ENCODE data around the gene POLE2.

POLE2 gene

GRCh38 chr14:49637534-49638078, 50.4 kb downstream of the POLE2 start:
- no peak overlapping the region for H4K12ac ChIP-seq (ENCODE audit: low read depth, low read length)
- H2BK120ac ChIP-seq (ENCODE audit: insufficient read depth, low read length, poor library complexity), result no peak overlapping the region
- H3K27me3 ChIP-seq (ENCODE audit: insufficient read depth, low read length), result no peaks in the 10 kb centered on the region
- no CpG with 5 or more reads among the region's 3 CpGs for WGBS (ENCODE audit: extremely low coverage, insufficient coverage, insufficient read length)
- DNase-seq, result no peak
- H3K79me2 ChIP-seq (ENCODE audit: control insufficient read depth, insufficient read depth, low read length, poor library complexity), result peaks cover 15% of the 10 kb centered on the region
- H3K4me2 ChIP-seq (ENCODE audit: low read length), result no peak overlapping the region
- H3K36me3 ChIP-seq (ENCODE audit: control insufficient read depth in 1 of 2, insufficient read depth in 2 of 2, low read length in 2 of 2), result peaks cover 1 to 10% of the 10 kb centered on the region in 2 experiments
- H2BK5ac ChIP-seq (ENCODE audit: low read depth, low read length, poor library complexity), result no peak overlapping the region
- no peak overlapping the region for H3K4ac ChIP-seq (ENCODE audit: low read depth, low read length)
- no peak overlapping the region for H3K4me3 ChIP-seq (ENCODE audit: low read depth, low read length)
- H2AFZ ChIP-seq (ENCODE audit: insufficient read depth, low read length, poor library complexity), result no peak overlapping the region
- H3K18ac ChIP-seq (ENCODE audit: low read length), result no peak overlapping the region
- no peaks in the 10 kb centered on the region for H3K4me1 ChIP-seq (ENCODE audit: control insufficient read depth in 1 of 2, insufficient read depth in 2 of 2, low read length in 2 of 2)
- no peak overlapping the region for H4K8ac ChIP-seq (ENCODE audit: low read depth, low read length)
- H3K23ac ChIP-seq (ENCODE audit: low read length), result no peak overlapping the region
- peaks cover 16% of the 10 kb centered on the region for H3K79me1 ChIP-seq (ENCODE audit: low read length)
- no peaks in the 10 kb centered on the region for H3K9me3 ChIP-seq (ENCODE audit: insufficient read depth, low read depth, low read length)
- H3K14ac ChIP-seq (ENCODE audit: low read length), result no peak overlapping the region
- no peak overlapping the region for H4K91ac ChIP-seq (ENCODE audit: low read depth, low read length)
- no peak overlapping the region for H2AK5ac ChIP-seq (ENCODE audit: low read length)
- no peak overlapping the region for H2BK12ac ChIP-seq (ENCODE audit: low read length)
- H3K27ac ChIP-seq (ENCODE audit: low read depth, low read length), result no peak overlapping the region
- no peak overlapping the region for H3K9ac ChIP-seq (ENCODE audit: low read length)

DNA sequence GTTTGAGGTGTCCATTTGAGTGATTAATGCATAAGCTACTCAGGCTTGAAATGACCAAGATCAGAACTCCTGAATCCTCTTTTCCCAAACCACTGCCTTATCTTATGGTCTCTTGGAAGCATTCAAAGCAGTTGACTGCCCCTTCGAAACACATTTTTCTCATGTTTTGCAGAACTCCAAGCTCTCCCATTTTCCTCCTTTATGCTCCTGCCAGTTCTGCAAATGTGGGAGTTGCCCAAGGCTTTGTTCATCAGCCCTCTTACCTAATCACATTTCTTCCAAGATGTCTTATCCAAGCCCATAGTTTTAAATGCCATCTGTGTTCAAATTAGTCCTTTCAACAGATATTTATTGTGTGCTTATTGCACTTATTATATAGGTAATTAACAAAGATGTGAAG, 51.1 kb downstream of the POLE2 start:
- no peak overlapping the region for H3K14ac ChIP-seq (ENCODE audit: low read length)
- H2BK12ac ChIP-seq (ENCODE audit: low read length), result no peak overlapping the region
- no peak overlapping the region for H4K8ac ChIP-seq (ENCODE audit: low read depth, low read length)
- H3K18ac ChIP-seq (ENCODE audit: low read length), result no peak overlapping the region
- H2AFZ ChIP-seq (ENCODE audit: insufficient read depth, low read length, poor library complexity), result no peak overlapping the region
- no peak overlapping the region for H4K12ac ChIP-seq (ENCODE audit: low read depth, low read length)
- no peak overlapping the region for H4K91ac ChIP-seq (ENCODE audit: low read depth, low read length)
- no CpG with 5 or more reads among the region's 1 CpG for WGBS (ENCODE audit: extremely low coverage, insufficient coverage, insufficient read length)
- no peak overlapping the region for H2AK5ac ChIP-seq (ENCODE audit: low read length)
- H2BK120ac ChIP-seq (ENCODE audit: insufficient read depth, low read length, poor library complexity), result no peak overlapping the region
- peaks cover 16% of the 10 kb centered on the region for H3K79me1 ChIP-seq (ENCODE audit: low read length)
- no peaks in the 10 kb centered on the region for H3K27me3 ChIP-seq (ENCODE audit: insufficient read depth, low read length)
- no peak overlapping the region for H3K4me3 ChIP-seq (ENCODE audit: low read depth, low read length)
- H3K27ac ChIP-seq (ENCODE audit: low read depth, low read length), result no peak overlapping the region
- no peak overlapping the region for H3K4me2 ChIP-seq (ENCODE audit: low read length)
- H3K4me1 ChIP-seq (ENCODE audit: control insufficient read depth in 1 of 2, insufficient read depth in 2 of 2, low read length in 2 of 2), result no peaks in the 10 kb centered on the region
- H3K4ac ChIP-seq (ENCODE audit: low read depth, low read length), result no peak overlapping the region
- peak; percentile 16 to 38 for DNase-seq
- H3K23ac ChIP-seq (ENCODE audit: low read length), result no peak overlapping the region
- H3K9ac ChIP-seq (ENCODE audit: low read length), result no peak overlapping the region
- peaks cover 1 to 10% of the 10 kb centered on the region in 2 experiments for H3K36me3 ChIP-seq (ENCODE audit: control insufficient read depth in 1 of 2, insufficient read depth in 2 of 2, low read length in 2 of 2)
- peaks cover 15% of the 10 kb centered on the region for H3K79me2 ChIP-seq (ENCODE audit: control insufficient read depth, insufficient read depth, low read length, poor library complexity)
- H3K9me3 ChIP-seq (ENCODE audit: insufficient read depth, low read depth, low read length), result no peaks in the 10 kb centered on the region
- H2BK5ac ChIP-seq (ENCODE audit: low read depth, low read length, poor library complexity), result no peak overlapping the region

DNA sequence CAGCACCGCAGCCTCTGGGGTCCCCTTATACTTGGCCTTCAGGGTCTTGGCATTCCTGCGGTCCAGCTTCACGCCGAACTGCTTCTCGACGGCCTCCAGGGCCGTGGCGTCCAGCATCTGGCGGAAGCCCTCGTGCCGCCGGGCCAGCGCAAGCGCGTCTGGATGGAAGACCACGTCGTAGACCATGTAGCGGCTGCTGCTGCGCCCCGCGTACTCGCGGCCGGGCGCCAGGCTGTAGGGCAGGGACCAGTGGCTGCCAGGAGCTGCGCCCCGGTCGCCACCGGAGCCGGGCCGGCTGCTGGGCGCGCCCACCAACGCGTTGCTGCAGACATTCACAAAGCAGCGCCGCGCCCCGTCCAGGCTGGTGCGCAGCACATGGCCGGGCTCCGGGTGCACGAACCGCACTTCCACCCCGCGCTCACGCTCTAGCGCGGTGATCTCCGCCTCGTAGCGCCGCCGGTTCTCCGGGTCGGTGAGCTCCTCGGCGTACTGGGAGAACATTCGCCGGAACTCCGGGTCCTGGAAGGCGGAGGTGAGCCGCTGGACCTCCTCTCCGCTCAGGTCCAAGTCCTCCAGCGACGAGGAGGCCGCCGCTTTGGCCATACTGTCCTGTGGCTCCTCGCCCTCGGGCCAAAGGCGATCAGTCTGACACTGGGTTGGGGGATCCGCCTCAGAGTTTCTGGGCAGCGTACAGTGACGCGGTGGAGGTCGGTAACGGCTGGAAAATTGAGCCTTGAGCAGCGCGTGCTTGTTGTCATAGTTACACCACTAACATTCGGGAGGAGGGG, 53.3 kb downstream of the POLE2 start, which contains the start of gene DNAAF2:
Gene DNAAF2, minus strand, starts transcription at position 698 of the 788 bp plus-strand sequence. Its CDS starts 95 bp downstream, at position 603.
- peak; percentile 62 to 78 for DNase-seq
- Histone ChIP-seq H3K27ac (ENCODE audit: low read depth, low read length) (peak within 1 kb of the TSS; percentile 97), H2BK5ac (ENCODE audit: low read depth, low read length, poor library complexity) (peak within 1 kb of the TSS; percentile 71), H3K9ac (ENCODE audit: low read length) (peak within 1 kb of the TSS; percentile 88), H2AK5ac (ENCODE audit: low read length) (peak within 1 kb of the TSS; percentile 53), H3K27me3 (ENCODE audit: insufficient read depth, low read length) (no peaks in the 10 kb centered on the region), H3K23ac (ENCODE audit: low read length) (no peak within 1 kb of the TSS), H4K12ac (ENCODE audit: low read depth, low read length) (peak within 1 kb of the TSS; percentile 94), H3K79me2 (ENCODE audit: control insufficient read depth, insufficient read depth, low read length, poor library complexity) (peaks cover 15% of the 10 kb centered on the region), H4K91ac (ENCODE audit: low read depth, low read length) (peak within 1 kb of the TSS; percentile 87), H3K36me3 (ENCODE audit: control insufficient read depth in 1 of 2, insufficient read depth in 2 of 2, low read length in 2 of 2) (peaks cover 1 to 8% of the 10 kb centered on the region in 2 experiments), H3K4me3 (ENCODE audit: low read depth, low read length) (peak within 1 kb of the TSS; percentile 87), H3K9me3 (ENCODE audit: insufficient read depth, low read depth, low read length) (no peaks in the 10 kb centered on the region), H3K18ac (ENCODE audit: low read length) (peak within 1 kb of the TSS; percentile 82), H3K79me1 (ENCODE audit: low read length) (peaks cover 16% of the 10 kb centered on the region), H3K14ac (ENCODE audit: low read length) (peak within 1 kb of the TSS; percentile 89), H2BK12ac (ENCODE audit: low read length) (no peak within 1 kb of the TSS), H4K8ac (ENCODE audit: low read depth, low read length) (peak within 1 kb of the TSS; percentile 83), H2BK120ac (ENCODE audit: insufficient read depth, low read length, poor library complexity) (peak within 1 kb of the TSS; percentile 54), H3K4me1 (ENCODE audit: control insufficient read depth in 1 of 2, insufficient read depth in 2 of 2, low read length in 2 of 2) (no peaks in the 10 kb centered on the region), H3K4ac (ENCODE audit: low read depth, low read length) (peak within 1 kb of the TSS; percentile 62), H3K4me2 (ENCODE audit: low read length) (peak within 1 kb of the TSS; percentile 70), H2AFZ (ENCODE audit: insufficient read depth, low read length, poor library complexity) (peak within 1 kb of the TSS; percentile 93)
- WGBS (ENCODE audit: extremely low coverage, insufficient coverage, insufficient read length), result no CpG with 5 or more reads among the region's 80 CpGs

GRCh38 chr14:49633640-49634546, 54.1 kb downstream of the POLE2 start:
- H4K12ac ChIP-seq (ENCODE audit: low read depth, low read length), result peak overlapping the region; percentile 94
- H4K8ac ChIP-seq (ENCODE audit: low read depth, low read length), result peak overlapping the region; percentile 83
- H3K27ac ChIP-seq (ENCODE audit: low read depth, low read length), result peak overlapping the region; percentile 97
- peaks cover 15% of the 10 kb centered on the region for H3K79me2 ChIP-seq (ENCODE audit: control insufficient read depth, insufficient read depth, low read length, poor library complexity)
- H3K79me1 ChIP-seq (ENCODE audit: low read length), result peaks cover 16% of the 10 kb centered on the region
- no CpG with 5 or more reads among the region's 101 CpGs for WGBS (ENCODE audit: extremely low coverage, insufficient coverage, insufficient read length)
- peak overlapping the region; percentile 87 for H3K4me3 ChIP-seq (ENCODE audit: low read depth, low read length)
- peak overlapping the region; percentile 82 for H3K18ac ChIP-seq (ENCODE audit: low read length)
- peak overlapping the region; percentile 95 for H3K9ac ChIP-seq (ENCODE audit: low read length)
- H2BK5ac ChIP-seq (ENCODE audit: low read depth, low read length, poor library complexity), result peak overlapping the region; percentile 71
- peak overlapping the region; percentile 89 for H3K14ac ChIP-seq (ENCODE audit: low read length)
- peak; percentile 95 to 96 for DNase-seq
- H3K27me3 ChIP-seq (ENCODE audit: insufficient read depth, low read length), result no peaks in the 10 kb centered on the region
- no peak overlapping the region for H2BK12ac ChIP-seq (ENCODE audit: low read length)
- H3K23ac ChIP-seq (ENCODE audit: low read length), result no peak overlapping the region
- H2BK120ac ChIP-seq (ENCODE audit: insufficient read depth, low read length, poor library complexity), result peak overlapping the region; percentile 65
- no peaks in the 10 kb centered on the region for H3K9me3 ChIP-seq (ENCODE audit: insufficient read depth, low read depth, low read length)
- H3K4ac ChIP-seq (ENCODE audit: low read depth, low read length), result peak overlapping the region; percentile 35
- H3K4me1 ChIP-seq (ENCODE audit: control insufficient read depth in 1 of 2, insufficient read depth in 2 of 2, low read length in 2 of 2), result no peaks in the 10 kb centered on the region
- H3K4me2 ChIP-seq (ENCODE audit: low read length), result peak overlapping the region; percentile 70
- no peak overlapping the region for H2AK5ac ChIP-seq (ENCODE audit: low read length)
- H2AFZ ChIP-seq (ENCODE audit: insufficient read depth, low read length, poor library complexity), result peak overlapping the region; percentile 93
- H3K36me3 ChIP-seq (ENCODE audit: control insufficient read depth in 1 of 2, insufficient read depth in 2 of 2, low read length in 2 of 2), result peaks cover 1 to 5% of the 10 kb centered on the region in 2 experiments
- peak overlapping the region; percentile 87 for H4K91ac ChIP-seq (ENCODE audit: low read depth, low read length)
